HS-5 (cell line): ENCODE measurements around the gene RPS19.
"Not testable (repeated sequence)": the region's sequence is repeated elsewhere in the genome, so short reads cannot be mapped to it uniquely, and the experiment has no call there.

Experiments used
- DNase-seq: peaks from one replicate; pipeline ENCODE4 v3.0.0-alpha.2; 2012; ENCODE audit warnings: low read depth

The RPS19 gene

GRCh38 chr19:41860419-41861115, 512 bp downstream of the RPS19 start:
- DNase-seq: no peak

- no peak for DNase-seq
Measured at GRCh38 chr19:41861116-41861768, 1.2 kb downstream of the RPS19 start.

DNA sequence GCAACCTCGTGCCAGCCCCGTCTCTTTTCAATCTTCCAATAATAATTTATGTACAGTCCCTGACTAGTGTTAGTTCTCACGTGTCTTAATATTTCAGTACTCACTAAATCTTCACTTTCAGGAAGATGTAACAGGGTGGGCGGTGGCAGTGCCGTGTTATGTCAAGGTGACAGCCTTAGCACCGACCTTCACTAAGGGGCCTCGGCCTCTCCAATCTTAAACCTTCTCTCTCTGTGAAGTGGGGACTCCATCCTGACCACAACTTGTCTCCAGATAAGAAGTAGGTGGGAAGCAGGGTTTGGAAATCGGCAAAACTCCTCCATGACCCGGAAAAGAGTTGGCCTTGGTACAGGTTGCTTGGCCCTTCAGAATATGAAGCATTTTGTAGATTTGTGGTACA, 1.8 kb downstream of the RPS19 start:
- DNase-seq: no peak

DNA sequence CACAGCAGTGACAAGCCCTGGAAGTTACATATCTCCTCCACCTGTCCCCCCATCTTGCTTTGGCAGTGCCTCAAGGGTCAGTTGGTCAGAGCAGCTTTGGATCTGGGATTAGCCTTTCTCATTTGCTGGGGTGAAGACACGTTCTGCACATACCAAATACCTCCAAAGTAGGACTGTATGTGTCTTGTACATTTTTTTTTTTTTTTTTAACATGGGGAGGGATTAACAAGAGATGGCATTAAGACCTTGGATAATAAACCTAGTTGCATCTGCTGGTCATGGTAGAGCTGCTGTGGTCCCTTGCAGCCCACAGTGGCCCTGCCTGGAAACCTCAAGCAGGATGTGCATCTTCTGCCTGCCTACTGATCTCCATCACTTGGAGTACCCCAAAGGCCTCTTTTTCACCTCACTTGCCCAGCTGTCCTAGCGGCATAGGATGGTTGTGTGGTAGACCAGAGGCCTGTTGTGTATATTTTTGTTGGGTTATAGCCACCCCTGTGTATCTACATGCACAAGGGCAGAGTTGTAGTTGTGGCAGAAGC, 2.5 kb downstream of the RPS19 start:
- no peak for DNase-seq

DNA sequence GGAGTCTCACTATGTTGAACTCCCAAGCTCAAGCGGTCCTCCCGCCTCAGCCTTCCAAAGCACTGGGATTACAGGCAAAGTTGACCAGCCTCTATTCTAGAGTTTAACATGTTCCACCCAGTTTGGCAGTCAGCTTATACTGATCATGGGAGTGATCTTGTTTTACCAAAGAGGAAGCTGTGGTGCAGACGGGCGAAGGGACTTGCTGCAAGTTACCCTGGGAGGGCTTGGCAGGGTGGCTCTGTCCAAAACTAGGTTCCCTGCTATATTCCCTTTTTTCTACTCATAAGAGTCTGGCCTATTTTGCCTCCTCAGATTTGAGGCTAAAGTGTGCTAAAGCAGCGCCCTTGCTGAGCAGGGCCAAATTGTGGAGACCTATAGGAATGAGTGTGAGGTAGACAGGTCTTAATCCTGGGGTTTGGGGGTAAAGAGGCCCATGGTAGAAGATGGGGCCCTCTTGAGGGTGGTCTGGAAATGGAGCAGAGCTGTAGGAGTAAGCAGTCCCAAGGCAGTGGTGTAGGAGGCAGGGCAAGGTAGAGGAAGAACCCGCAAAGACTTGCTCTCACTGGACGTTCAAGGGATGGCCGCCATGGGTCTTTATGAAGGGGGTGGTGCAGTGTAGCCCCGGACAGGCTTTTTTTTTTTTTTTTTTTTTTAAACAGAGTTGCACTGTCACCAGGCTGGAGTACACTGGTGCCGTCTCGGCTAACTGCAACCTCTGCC, 3.3 kb downstream of the RPS19 start:
- DNase-seq: no peak

GRCh38 chr19:41864374-41864773, 4.3 kb downstream of the RPS19 start:
- DNase-seq: no peak

DNA sequence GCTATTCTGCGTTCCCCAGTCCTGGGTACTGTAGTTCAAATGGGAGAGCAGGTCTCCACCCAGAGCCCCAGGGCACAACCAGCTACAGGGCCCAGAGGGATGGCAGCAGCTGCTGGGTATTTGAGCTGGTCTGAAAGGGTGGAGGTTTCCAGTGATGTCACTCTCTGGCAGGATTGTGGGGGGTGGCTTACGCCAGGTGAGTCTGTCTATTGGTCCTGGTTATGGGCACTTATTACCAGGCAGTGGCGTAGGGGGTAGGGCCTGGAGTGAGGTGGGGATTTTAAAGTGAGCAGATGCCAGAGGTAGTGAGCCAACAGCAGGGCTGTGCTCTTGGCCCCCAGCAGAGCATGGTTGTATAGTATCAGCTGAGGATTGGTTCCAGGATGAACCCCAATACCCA, 6.2 kb downstream of the RPS19 start:
- no peak for DNase-seq

DNA sequence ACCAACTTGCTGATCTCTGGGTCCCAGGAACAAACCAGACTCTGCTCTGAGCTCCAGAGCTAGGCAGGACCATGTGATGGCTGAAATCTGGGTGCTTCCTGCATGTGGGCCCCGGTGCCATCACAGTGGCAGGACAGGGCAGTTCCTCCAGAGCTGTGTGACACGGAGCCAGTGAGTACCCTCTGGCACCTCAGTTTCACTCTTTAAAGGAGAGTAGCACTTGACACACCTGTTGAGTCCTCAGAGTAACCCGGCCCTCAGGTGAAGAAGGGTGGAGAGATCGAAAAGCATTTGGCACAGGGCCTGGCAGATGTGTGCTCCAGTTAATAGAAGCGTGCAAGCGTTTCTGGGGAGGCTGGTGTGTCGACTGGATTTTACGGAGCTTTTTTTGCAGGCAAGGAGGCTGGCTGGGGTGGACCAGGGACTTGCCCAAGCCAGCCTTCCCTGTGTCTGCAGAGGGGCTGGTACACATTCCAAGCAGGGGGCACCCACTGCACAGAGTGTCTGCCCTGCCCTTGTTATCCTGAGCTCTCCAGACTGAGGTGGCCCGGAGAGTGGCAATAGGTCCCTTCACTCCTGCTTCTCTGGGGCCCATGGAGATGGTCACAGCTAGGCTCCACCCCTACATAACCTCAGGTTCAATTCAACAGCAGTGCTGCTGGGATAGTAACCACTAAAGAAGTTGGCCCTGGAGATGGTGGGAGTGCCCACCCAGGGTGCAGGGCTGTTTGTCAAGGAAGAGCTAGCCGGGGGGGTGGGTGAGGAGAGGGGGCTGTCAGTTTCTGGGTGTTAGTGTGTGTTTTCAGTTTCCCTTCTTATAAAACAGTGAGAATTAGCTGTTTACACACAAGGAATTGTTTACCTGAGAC, 8.3 kb downstream of the RPS19 start:
- no peak for DNase-seq

DNA sequence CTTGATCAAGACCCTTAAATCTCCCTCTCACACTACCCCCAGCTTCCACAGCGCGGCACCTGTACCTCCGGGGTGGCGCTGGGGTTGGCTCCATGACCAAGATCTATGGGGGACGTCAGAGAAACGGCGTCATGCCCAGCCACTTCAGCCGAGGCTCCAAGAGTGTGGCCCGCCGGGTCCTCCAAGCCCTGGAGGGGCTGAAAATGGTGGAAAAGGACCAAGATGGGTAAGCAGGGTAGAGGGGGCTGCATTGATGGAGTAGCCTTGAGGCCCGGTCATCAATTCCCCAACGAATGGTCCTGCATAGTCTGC, 8.9 kb downstream of the RPS19 start:
- no peak for DNase-seq

DNA sequence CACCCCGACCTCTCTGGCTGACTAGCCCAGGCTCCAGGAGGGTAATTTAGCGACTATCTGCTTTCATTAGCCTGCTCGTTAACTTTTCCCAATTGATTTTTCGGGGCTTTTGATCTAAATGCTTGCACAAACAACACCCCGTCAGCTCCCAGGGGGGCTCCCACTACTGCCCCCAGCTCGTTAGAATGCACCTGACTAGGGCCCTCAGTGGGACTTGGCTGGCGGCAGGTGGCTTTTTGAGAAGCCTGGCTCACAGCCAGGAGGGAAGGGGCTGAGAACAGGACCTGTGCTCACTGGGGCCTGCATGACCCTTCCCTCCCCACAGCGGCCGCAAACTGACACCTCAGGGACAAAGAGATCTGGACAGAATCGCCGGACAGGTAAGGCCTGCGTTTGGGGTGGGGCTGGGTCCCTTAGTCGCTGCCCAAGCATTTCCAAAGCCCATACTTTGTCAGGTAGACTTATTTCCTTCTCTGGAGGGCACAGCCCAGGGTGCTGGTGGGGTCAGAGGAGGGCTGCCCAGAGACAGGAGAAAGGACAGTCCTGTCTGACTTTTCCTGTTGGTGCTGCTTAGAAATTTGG, 9.4 kb downstream of the RPS19 start:
- no peak for DNase-seq

DNA sequence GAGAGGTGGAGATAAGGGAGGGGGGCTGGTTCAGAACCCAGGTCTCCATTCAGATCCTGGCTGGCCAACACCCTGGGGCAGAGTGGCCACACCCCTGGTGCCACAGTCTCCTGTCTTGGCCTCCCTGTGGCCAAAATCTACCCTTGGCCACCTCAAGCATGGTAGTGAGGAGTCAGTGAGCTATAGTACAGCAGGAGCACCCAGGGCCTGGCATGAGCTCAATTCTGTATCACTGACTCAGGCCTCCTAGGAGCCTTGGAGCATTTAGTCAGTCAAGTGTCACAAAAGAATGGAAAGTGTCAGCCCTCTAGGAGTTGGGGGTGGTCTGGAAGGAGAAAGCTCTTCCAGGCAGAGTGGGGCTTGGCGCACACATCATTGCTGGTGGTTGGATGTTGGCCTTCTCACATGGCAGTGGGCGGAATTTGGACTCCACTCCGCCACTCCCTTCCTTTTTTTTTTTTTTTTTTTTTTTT, 10.4 kb downstream of the RPS19 start:
- DNase-seq: no peak

- no peak for DNase-seq
Measured at GRCh38 chr19:41871573-41872383, 11.7 kb downstream of the RPS19 start.

DNA sequence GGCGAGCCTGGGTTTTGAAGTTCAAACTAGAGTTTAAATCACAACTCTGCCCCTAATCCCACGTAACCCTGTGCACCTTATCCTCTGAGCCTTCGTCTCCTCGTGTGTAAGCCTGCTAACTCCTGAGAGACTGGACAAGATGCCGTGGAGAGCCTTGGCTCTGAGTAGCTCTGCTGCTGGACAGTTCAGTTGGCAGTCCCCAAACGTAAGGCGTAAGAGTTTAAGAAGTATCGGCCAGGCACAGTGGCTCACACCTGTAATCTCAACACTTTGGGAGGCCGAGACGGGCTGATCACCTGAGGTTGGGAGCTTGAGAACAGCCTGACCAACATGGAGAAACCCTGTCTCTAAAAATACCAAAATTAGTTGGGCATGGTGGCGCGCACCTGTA, 12.3 kb downstream of the RPS19 start:
- no peak for DNase-seq

GRCh38 chr19:41872775-41873647, 13.0 kb downstream of the RPS19 start:
- no peak for DNase-seq

- DNase-seq: not testable (repeated sequence)
Measured at GRCh38 chr19:41875973-41876372, 15.9 kb downstream of the RPS19 start.

DNA sequence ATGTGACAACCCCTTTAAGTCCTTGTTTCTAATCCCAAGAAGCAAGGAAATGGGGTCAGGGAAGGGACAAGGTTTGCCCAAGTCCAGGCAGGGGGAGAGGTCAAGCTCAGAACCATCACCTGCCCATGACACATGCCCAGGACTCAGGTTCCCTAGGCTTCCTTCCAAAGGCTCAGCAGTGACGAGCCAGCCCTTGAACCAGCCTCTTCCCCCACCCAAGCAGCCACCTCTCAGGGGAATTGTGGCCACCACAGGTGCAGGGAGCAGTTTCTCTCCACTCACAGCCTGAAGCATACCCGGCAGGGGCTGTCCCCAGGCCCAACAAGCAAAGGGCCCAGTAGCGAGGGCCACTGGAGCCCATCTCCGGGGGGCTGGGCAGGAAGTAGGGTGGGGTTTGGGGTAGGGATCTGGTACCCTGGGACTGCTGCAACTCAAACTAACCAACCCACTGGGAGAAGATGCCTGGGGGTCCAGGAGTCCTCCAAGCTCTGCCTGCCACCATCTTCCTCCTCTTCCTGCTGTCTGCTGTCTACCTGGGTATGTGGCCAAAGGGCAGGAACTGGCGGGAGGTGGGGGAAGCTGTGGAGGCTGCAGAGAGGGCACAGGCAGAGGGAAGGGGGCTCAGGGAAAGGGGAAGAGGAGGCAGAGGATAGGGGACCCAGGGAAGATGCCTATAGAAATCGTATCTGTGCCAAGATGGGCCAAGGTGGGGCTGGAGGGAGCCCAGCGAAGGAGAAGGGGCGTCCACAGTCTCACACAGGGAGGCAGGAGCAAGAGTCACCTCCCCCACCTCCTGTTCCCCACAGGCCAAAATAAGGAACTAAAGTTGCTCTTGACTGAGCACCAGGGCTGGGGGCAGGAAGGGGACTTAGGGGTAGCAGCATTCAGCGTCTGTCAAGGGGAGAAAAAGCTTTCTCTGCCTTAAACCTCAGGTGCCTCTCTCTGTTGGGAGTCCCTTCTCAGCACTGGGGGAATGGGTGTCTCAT, 17.1 kb downstream of the RPS19 start, which contains the start of gene CD79A:
Gene CD79A, plus strand, starts transcription at position 433 of the 986 bp plus-strand sequence. Its CDS starts 26 bp downstream, at position 459.
- no peak for DNase-seq

GRCh38 chr19:41877916-41878905, 18.2 kb downstream of the RPS19 start:
- DNase-seq: no peak
